ENCODE results near the gene CCDC106. TPM values are rescaled to one million over a fixed set of nuclear protein-coding genes. Genes with fewer than 3 reads are reported as not detected.
A peak's percentile ranks its signal among the peaks of the same experiment; 100 is the strongest.

CCDC106 gene
- total RNA-seq, 1 experiment from 2014 or later, result 19.9 TPM

- Histone ChIP-seq H3K79me1 (ENCODE audit: insufficient read depth, low read depth, low read length, poor library complexity, severe bottlenecking) (peaks cover 4% of the 10 kb centered on the region), H3K27me3 (ENCODE audit: insufficient read depth, low read length) (no peaks in the 10 kb centered on the region), H3K23ac (ENCODE audit: insufficient read length, low read depth, low read length) (no peak overlapping the region), H2AFZ (ENCODE audit: low read length) (no peak overlapping the region), H3K27ac (ENCODE audit: insufficient read length, low read depth, low read length) (peak overlapping the region; percentile 91), H2BK12ac (ENCODE audit: insufficient read length, low read depth, low read length) (no peak overlapping the region), H4K20me1 (ENCODE audit: control insufficient read depth, insufficient read depth, insufficient read length) (no peaks in the 10 kb centered on the region), H2BK15ac (ENCODE audit: low read depth, low read length) (no peak overlapping the region), H4K91ac (ENCODE audit: insufficient read length, low read depth, low read length) (no peak overlapping the region), H3K23me2 (ENCODE audit: insufficient read length, low read depth, low read length, poor library complexity, severe bottlenecking) (peaks cover 8% of the 10 kb centered on the region), H2AK5ac (ENCODE audit: insufficient read length, low read length) (no peak overlapping the region), H3K4me2 (ENCODE audit: insufficient read depth, insufficient read length, low read length) (peak overlapping the region; percentile 91), H2BK20ac (ENCODE audit: low read depth, low read length, poor library complexity, severe bottlenecking) (no peak overlapping the region), H3K56ac (ENCODE audit: insufficient read length, low read depth, low read length) (no peak overlapping the region), H3K9me3 (ENCODE audit: control insufficient read depth, low read depth, low read length) (no peaks in the 10 kb centered on the region), H3K4me1 (ENCODE audit: insufficient read depth, low read length) (peaks cover 4% of the 10 kb centered on the region; the same call in 1 of the 2 replicates), H3K14ac (ENCODE audit: insufficient read depth, low read length) (peak overlapping the region; percentile 74), H2BK120ac (ENCODE audit: low read depth, low read length, poor library complexity, severe bottlenecking) (no peak overlapping the region), H4K5ac (ENCODE audit: insufficient read length, low read depth, low read length) (no peak overlapping the region), H3K4ac (ENCODE audit: low read depth, low read length) (no peak overlapping the region), H3T11ph (ENCODE audit: low read length) (no peak overlapping the region), H3K9ac (ENCODE audit: extremely low read depth, insufficient read length, low read length) (no peak overlapping the region), H2BK5ac (ENCODE audit: insufficient read length, low read length) (no peak overlapping the region), H3K18ac (ENCODE audit: insufficient read length, low read depth, low read length) (peak overlapping the region; percentile 68), H3K79me2 (ENCODE audit: insufficient read depth, low read length) (no peaks in the 10 kb centered on the region; the same call in 1 of the 2 replicates), H4K8ac (replicated peaks; ENCODE audit: insufficient read length, low read depth, low read length) (no peak overlapping the region)
- Mint-ChIP-seq H3K27ac (peak overlapping the region; percentile 68 to 99 (median 98); a peak in 5 of 7 replicates), H3K4me3 (peak overlapping the region; percentile 74 to 87), H3K36me3 (ENCODE audit: insufficient read depth in 1 of 3, low read depth in 3 of 3) (peaks cover 14 to 25% (median 23%) of the 10 kb centered on the region in 3 experiments), H3K27me3 (ENCODE audit: low read depth) (no peaks in the 10 kb centered on the region), H3K4me1 (peaks cover 33% of the 10 kb centered on the region in 2 experiments), H3K9me3 (peaks cover 2 to 4% of the 10 kb centered on the region in 2 experiments; a peak in 1 of 5 replicates)
- WGBS (ENCODE audit: extremely low coverage, insufficient read length, low lambda C conversion rate), result no CpG with 5 or more reads among the region's 43 CpGs
- DNase-seq, result peak; percentile 97
- TF ChIP-seq CTCF (conservative IDR thresholded peaks at IDR 0.05), result no peak
These were observed 42.8 kb upstream of the CCDC106 start for GRCh38 chr19:55605207-55605636.

Measured in H9 (cell line).